Neural progenitor cell (in vitro differentiated cells): Measurements from ENCODE around the gene LIPM. TPM values are rescaled to one million over a fixed set of nuclear protein-coding genes. Genes with fewer than 3 reads are reported as not detected.

ENCODE experiments used
- DNase-seq: peaks from one replicate; pipeline ENCODE4 v3.0.0-alpha.2; 2016; ENCODE audit warnings: low spot score
- H2AFZ ChIP-seq: fragments of 200-600 bp; sonication (generic); replicated peaks from 2 replicates; pipeline ENCODE4 v1.6.1; 2016; ENCODE audit warnings: antibody characterized with exemption
- H3F3A ChIP-seq: fragments of 200-600 bp; sonication (generic); 2 replicates; pipeline ENCODE4 v1.6.1; 2016; ENCODE audit warnings: antibody characterized with exemption, low read depth
- H3K27ac ChIP-seq: fragments of 200-600 bp; sonication (generic); 2 replicates; pipeline ENCODE4 v1.5.1; 2016; ENCODE audit warnings: mild to moderate bottlenecking
- H3K27me3 ChIP-seq: fragments of 200-600 bp; sonication (generic); 2 replicates; pipeline ENCODE4 v1.6.1; 2016; ENCODE audit warnings: mild to moderate bottlenecking, moderate library complexity
- H3K36me3 ChIP-seq: fragments of 200-600 bp; sonication (generic); 2 replicates; pipeline ENCODE4 v1.5.1; 2016
- H3K4me1 ChIP-seq: fragments of 200-600 bp; sonication (generic); 2 replicates; pipeline ENCODE4 v1.6.1; 2016; ENCODE audit warnings: mixed run types
- H3K4me2 ChIP-seq: fragments of 200-600 bp; sonication (generic); 2 replicates; pipeline ENCODE4 v1.6.1; 2016
- H3K4me3 ChIP-seq: fragments of 200-600 bp; sonication (generic); 2 replicates; pipeline ENCODE4 v1.5.1; 2016
- H3K79me2 ChIP-seq: fragments of 200-600 bp; sonication (generic); 2 replicates; pipeline ENCODE4 v1.6.1; 2016; ENCODE audit warnings: low read depth
- H3K9ac ChIP-seq: fragments of 200-600 bp; sonication (generic); 2 replicates; pipeline ENCODE4 v1.6.1; 2016
- H3K9me3 ChIP-seq: fragments of 200-600 bp; sonication (generic); 2 replicates; pipeline ENCODE4 v1.5.1; 2016; ENCODE audit warnings: low read depth
- H4K20me1 ChIP-seq: fragments of 200-600 bp; sonication (generic); 2 replicates; pipeline ENCODE4 v1.6.1; 2016; ENCODE audit warnings: low read depth
- H3K27ac Mint-ChIP-seq: 3 replicates; pipeline ENCODE4 v1.8.0; 2021; ENCODE audit warnings: mixed read lengths
- H3K27me3 Mint-ChIP-seq: 2 replicates; pipeline ENCODE4 v1.8.0; 2022; ENCODE audit warnings: low read depth, mild to moderate bottlenecking, inconsistent platforms, moderate library complexity, mixed read lengths; ENCODE audit not compliant: insufficient read depth
- H3K36me3 Mint-ChIP-seq: 3 replicates; pipeline ENCODE4 v1.8.0; 2021; ENCODE audit warnings: mixed read lengths
- H3K4me1 Mint-ChIP-seq: 3 replicates; pipeline ENCODE4 v1.8.0; 2021; ENCODE audit warnings: mixed read lengths
- H3K4me3 Mint-ChIP-seq: 3 replicates; pipeline ENCODE4 v1.8.0; 2021; ENCODE audit warnings: mild to moderate bottlenecking, moderate library complexity, mixed read lengths
- H3K9me3 Mint-ChIP-seq: 3 replicates; pipeline ENCODE4 v1.8.0; 2020; ENCODE audit warnings: mixed read lengths
- CTCF ChIP-seq: fragments of 200-600 bp; sonication (generic); IDR thresholded peaks from 2 replicates; pipeline ENCODE4 v1.5.1; 2017; ENCODE audit warnings: antibody characterized with exemption, mild to moderate bottlenecking
- EZH2 ChIP-seq: fragments of 200-600 bp; sonication (generic); IDR thresholded peaks from 2 replicates; pipeline ENCODE4 v1.6.1; 2017; ENCODE audit warnings: antibody characterized with exemption, mild to moderate bottlenecking, moderate library complexity
- EZH2phosphoT487 ChIP-seq: fragments of 200-600 bp; sonication (generic); IDR thresholded peaks from 2 replicates; pipeline ENCODE4 v1.6.1; 2017; ENCODE audit warnings: antibody characterized with exemption
- total RNA-seq: library from RNA; depleted of rRNA; stranded (reverse); fragments of >200 nt; gene quantifications from 2 replicates; pipeline ENCODE4 v1.2.3, GENCODE V29; 2015; ENCODE audit warnings: low replicate concordance

LIPM gene
- total RNA-seq, 1 donor from 2014 or later, result not detected

GRCh38 chr10:88866454-88866853 is 63.9 kb downstream of the LIPM start:
- Mint-ChIP-seq H3K4me1 (no peaks in the 10 kb centered on the region), H3K9me3 (no peaks in the 10 kb centered on the region), H3K36me3 (no peaks in the 10 kb centered on the region), H3K27me3 (no peaks in the 10 kb centered on the region), H3K27ac (no peak overlapping the region), H3K4me3 (no peak overlapping the region)
- H3F3A ChIP-seq, result no peaks in the 10 kb centered on the region
- no peaks in the 10 kb centered on the region for H3K9me3 ChIP-seq
- no peaks in the 10 kb centered on the region for H3K27me3 ChIP-seq
- H3K36me3 ChIP-seq, result no peaks in the 10 kb centered on the region
- H3K9ac ChIP-seq, result no peak overlapping the region
- H3K27ac ChIP-seq, result no peak overlapping the region
- H3K4me2 ChIP-seq, result no peak overlapping the region
- H3K4me3 ChIP-seq, result no peak overlapping the region
- H4K20me1 ChIP-seq, result no peaks in the 10 kb centered on the region
- TF ChIP-seq EZH2, result no peak
- TF ChIP-seq EZH2phosphoT487, result no peak
- no peak for TF ChIP-seq CTCF
- H3K79me2 ChIP-seq, result no peaks in the 10 kb centered on the region
- DNase-seq, result no peak
- H3K4me1 ChIP-seq, result no peaks in the 10 kb centered on the region
- H2AFZ ChIP-seq, result no peak overlapping the region

- Mint-ChIP-seq H3K36me3 (no peaks in the 10 kb centered on the region), H3K4me1 (no peaks in the 10 kb centered on the region), H3K27ac (no peak overlapping the region), H3K4me3 (no peak overlapping the region), H3K9me3 (no peaks in the 10 kb centered on the region), H3K27me3 (no peaks in the 10 kb centered on the region)
- H4K20me1 ChIP-seq, result no peaks in the 10 kb centered on the region
- H3K79me2 ChIP-seq, result no peaks in the 10 kb centered on the region
- no peaks in the 10 kb centered on the region for H3F3A ChIP-seq
- no peaks in the 10 kb centered on the region for H3K9me3 ChIP-seq
- TF ChIP-seq EZH2, result no peak
- TF ChIP-seq EZH2phosphoT487, result no peak
- TF ChIP-seq CTCF, result no peak
- H3K9ac ChIP-seq, result no peak overlapping the region
- no peak overlapping the region for H3K4me3 ChIP-seq
- H2AFZ ChIP-seq, result no peak overlapping the region
- H3K4me2 ChIP-seq, result no peak overlapping the region
- no peaks in the 10 kb centered on the region for H3K4me1 ChIP-seq
- H3K36me3 ChIP-seq, result no peaks in the 10 kb centered on the region
- no peaks in the 10 kb centered on the region for H3K27me3 ChIP-seq
- DNase-seq, result no peak
- no peak overlapping the region for H3K27ac ChIP-seq
These were observed 67.6 kb downstream of the LIPM start for GRCh38 chr10:88870089-88870488.

Other genes with a start within 250 kb of the LIPM start
- gene RNLS, start 219.4 kb upstream of the LIPM start, total RNA-seq, result 9.1 and 11.9 TPM in 2 replicates
- gene LIPJ, start 216.0 kb upstream of the LIPM start, total RNA-seq, result 0.06 and 0.39 TPM in 2 replicates
- not detected in 2 replicates for gene LIPF, start 138.3 kb upstream of the LIPM start, total RNA-seq
- not detected in 2 replicates for gene LIPK, start 96.5 kb upstream of the LIPM start, total RNA-seq
- gene LIPN, start 42.7 kb upstream of the LIPM start, total RNA-seq, result not detected in 2 replicates
- not detected in 2 replicates for gene ANKRD22, start 49.1 kb downstream of the LIPM start, total RNA-seq
- 1.6 and 1.9 TPM in 2 replicates for gene STAMBPL1, start 77.5 kb downstream of the LIPM start, total RNA-seq
- 19.0 and 22.3 TPM in 2 replicates for gene ACTA2, start 150.0 kb downstream of the LIPM start, total RNA-seq
- gene FAS, start 188.1 kb downstream of the LIPM start, total RNA-seq, result 9.2 and 11.1 TPM in 2 replicates